Measurements from ENCODE around the gene UBE3B.
A peak's percentile ranks its signal among the peaks of the same experiment; 100 is the strongest.

UBE3B gene

DNA sequence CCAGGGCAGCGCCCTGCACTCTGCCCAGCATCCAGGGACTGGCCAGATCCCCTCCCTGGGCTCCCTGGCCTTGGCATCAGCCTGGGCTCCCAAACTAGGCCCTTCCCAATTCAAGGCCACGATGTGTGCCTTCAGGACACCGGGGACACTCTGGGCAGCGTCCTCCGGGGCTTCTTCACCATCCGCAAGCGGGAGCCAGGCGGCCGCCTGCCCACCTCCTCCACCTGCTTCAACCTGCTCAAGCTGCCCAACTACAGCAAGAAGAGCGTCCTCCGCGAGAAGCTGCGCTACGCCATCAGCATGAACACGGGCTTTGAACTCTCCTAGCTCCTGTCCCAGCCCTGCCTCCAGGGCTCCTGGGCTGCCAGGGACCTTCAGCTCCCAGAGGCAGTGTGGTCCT, 57.0 kb downstream of the UBE3B start:
- no peak for DNase-seq

DNA sequence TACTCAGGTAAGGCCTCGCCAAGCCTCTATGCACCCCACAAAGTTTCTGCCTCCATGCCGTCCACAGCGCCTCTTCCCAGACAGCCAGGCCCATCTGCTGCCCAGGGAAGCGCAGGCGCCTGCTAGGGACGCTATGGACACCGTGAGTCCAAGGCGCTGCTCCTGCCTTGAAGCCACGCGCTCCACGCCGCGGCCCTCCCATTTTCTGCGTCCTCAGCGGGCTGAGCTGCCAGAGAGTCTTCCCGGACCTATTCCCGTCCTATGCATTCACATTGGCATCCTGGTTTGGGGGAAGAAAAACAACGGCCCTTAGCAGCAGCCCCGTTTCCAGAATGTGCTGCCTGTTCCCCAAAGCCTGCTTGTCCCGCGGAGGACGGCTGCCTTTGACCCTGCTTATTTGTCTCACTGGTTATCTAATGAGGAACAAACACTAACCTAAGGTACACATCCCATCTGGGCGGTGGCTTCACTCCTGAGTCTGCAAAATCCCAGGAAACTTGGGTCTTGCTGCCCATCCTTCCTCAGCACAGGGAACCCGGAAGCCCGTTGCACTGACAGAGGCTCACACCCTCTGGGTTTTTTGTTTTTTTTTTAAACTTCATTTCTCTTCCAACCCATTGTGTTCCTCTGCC, 57.9 kb downstream of the UBE3B start:
- DNase-seq, result no peak

DNA sequence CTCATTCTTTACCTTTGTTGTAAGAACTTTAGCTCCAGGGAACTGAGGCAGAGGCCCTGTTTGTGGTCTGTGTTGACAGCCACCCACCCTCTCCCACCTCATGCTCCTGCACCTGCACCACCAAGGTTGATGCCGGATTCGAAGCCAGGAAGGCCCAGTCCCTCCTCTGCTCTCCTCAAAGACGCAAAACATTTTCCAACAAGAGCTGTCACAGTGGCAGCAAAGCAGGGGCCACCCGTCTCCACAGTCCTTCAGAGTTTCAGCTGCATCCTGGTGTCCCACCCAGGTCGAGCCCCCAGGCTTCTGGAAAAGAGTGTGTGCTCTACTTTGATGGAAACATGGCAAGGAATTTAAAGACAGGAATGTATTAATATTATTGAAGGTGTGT, 58.4 kb downstream of the UBE3B start:
- no peak for DNase-seq

DNA sequence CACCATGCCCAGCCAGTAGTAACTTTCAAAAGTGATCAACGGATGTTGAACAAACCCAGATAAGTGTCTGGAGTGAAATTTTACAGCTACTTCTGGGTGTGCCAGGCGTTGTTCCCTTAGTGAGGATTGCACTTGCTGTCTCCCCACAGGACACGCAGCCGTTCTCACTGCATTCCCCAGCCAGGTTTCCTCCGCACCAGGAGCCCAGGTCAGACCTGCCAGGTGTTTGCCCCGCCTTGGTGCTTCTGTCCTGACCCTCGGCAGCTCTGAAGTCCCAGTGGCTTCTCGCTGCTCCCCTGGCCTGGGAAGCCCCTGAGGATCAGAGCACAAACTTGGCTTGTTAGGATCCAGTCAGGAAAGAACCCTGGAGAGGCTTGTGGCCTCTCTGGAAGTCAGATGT, 59.7 kb downstream of the UBE3B start:
- no peak for DNase-seq

DNA sequence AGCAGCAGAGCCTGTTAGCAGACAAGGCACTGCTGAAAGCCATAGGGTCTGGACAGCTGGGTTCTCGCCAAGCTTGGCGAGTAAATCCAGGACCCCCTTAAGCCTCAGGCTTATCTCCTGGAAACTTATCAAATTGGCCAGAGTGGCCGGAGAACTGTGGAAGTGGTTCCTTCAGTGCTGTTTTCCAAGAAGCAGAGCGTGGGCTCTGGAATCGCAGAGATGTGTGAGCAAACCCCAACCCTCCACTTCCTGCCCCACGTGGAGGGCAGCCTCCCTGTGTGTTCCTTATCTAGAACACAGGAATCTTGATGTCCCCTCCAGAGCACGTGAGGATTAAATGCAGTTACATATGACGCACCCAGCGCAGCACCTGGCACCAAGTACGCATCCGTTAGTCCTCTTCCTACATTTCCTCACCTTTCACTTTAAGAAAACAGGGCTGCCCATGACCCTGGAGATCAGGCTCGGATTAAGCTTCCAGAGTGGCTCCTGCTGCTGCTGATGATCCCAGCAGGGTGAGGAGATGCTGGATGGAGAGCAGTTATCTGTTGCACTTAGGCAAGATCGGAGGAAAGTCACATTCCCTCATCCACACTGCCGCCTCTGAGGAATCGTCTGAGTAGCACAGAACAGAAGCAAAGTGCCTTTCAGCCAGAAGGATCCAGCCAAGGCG, 60.9 kb downstream of the UBE3B start:
- no peak for DNase-seq

DNA sequence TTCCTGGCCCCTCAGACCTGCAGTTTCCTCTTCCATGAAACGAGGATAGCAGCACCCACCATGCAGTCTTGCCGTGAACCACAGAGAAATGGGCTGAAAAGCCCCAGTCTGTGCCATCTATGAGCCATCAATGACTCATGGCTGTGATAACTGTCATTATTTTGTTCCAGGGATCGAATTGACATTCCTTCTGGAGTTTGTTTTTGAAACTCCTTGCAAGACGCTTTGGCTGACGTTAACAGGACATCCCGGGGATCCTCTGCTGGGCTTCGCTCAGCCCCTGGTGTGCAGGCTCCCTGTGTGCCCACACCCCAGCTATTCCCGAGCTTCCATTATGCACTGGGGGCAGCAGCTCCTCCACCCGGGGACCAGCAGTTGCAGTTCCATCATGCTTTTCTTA, 62.1 kb downstream of the UBE3B start:
- no peak for DNase-seq

DNA sequence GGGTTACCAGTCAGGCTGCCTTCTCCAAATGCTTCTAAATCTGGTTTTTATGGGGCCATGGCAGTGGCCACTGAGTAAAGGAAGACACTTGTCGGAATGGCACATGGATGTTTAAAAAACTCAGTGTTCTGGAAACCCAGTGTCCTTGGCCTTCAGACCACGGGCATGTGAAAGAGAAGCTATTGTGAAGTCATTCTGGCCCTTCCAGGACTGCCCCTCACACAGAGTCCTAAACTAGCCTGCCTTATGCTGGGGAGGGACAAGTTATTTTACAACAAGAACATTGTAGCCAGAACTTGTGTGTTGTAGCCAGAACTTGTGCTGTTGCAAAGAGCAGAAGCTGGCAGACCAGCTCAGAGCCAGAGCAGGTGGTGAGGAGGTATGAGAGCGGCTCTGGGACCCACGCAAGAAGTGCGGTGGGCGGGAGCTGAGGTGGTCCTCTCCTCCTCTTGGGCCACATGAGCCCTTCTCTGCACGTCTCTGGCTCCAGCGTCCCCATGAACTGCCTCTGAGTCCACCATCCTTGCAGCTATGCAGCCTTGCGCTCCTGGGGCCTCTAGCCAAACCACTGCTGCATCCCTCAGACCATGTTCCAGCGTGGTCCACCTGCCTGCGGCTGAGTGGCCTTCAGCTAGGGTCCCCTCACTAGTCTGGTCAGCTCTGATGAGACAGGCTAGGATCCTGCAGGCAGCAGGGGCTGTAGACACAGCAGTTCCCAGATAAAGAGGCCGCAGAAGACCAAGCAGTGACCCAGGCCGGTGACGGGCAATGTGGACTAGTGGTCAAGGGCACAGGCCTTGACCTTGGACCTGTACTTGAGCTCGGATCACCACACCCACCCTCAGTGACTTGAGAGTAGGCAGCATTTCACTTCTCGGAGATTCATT, 63.3 kb downstream of the UBE3B start:
- DNase-seq, result no peak

DNA sequence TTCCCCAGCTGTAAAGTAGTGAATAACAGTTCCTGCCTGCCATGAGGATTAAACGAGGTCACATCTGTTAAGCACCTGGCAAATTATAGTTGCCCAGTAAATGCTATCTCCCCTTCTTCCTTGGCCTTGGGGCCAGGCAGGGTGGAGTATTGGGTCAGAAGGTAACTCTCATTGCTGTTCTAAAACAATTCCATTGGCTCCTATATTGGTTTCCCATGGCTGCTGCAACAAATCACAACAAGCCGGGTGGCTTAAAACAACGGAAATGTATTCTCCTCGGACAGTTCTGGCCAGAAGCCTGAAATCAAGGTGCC, 63.9 kb downstream of the UBE3B start:
- DNase-seq, result no peak

DNA sequence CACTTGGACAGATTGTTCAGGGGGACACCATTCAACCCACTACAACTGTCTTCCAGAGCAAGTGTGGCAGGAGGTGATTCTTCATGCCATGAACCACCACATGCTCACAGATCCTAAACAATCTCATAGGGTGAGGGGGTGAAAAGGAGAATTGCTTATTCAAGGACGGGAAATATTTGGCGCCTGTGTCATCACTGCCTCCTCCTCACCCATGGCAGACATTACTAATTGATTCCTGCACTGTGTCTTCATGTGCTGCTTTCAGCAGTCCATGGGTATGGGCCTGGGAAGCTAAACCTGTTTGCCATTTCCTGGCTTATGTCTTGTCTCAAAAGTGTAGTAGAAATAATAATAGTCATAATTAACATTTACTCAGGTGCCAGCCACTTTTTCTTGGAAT, 64.6 kb downstream of the UBE3B start:
- peak; percentile 34 for DNase-seq

DNA sequence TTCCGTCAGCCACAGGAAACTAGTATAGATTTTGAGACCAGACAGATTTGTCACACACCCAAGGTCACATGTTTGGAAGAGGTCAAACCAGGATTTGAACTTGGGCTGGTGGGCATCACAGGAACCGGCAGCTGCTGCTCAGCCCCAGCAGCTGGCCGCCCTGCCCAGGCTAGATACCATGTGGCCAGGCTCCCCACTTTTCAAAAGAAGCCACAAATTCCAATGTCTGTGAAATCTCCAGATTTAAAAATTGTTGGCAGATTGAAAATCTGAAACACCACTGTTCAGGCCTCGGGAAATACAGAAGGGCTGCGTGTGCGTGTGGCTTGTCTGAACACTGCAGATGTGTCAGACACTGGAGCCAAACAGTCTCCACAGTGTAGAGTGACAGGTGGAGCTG, 65.4 kb downstream of the UBE3B start:
- no peak for DNase-seq

DNA sequence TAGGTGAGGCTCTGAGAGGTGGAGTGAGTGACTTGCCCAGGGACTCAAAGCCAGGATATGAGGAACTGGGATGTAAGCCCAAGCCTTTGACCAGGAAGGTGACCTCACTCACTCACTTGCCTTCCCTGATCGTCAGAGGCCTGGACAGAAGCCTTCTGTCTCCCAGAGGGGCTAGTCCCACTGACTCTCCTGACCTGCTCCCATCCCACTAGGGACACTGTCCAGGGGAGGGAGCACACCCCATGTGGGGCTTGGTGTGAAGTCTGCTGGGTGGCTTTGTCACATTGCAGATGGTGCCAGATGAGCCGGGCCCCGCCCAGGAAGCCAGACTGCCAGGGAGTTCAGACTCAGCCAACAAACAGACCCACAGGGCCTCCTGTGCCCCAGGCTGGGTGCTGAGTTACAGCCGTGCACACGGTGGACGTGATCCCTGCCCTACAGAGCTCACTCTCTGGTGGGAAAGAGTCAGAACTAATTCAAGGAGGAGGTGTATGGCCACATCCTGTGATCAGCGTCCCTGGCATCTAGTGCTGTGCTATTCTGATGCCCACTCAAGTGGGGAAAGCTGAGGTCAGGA, 67.6 kb downstream of the UBE3B start:
- peak; percentile 24 for DNase-seq

DNA sequence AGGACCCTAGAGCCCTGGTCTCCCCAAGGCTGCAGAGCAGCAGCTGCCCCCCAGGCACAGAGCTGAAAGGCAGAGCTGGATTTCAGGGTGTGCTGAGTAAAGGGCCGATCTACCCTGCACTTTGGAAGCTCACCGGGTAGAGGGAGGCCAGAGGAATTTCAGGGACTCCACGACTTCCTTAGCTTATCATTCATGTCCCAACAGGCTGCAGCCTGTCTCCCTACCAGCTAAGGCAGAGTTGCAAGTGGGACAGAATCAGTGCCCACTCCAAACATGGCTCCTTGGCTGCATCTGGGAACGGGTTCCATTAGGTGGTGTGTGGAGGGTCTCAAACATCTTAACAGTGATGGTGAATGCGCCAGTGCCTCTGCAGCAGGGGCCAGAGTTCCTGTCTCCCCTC, 68.4 kb downstream of the UBE3B start:
- no peak for DNase-seq

DNA sequence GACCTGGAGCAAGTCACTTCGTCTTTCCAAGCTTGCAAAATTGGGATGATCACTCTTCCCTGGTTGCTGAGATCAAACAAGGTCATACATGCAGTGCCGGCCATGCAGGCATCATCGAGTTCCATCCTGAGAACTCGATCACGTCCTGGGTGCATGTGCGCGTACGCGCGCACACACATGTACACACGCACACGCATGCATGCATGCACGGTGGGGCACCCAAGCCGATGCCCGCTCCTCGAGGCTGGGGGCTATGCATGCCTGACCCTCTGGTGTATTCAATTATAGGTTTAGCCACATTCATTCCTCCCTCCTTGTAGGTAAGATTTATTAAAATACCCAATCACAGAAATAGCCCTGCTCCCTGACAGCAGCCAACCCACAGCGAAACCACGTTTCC, 69.9 kb downstream of the UBE3B start:
- no peak for DNase-seq

DNA sequence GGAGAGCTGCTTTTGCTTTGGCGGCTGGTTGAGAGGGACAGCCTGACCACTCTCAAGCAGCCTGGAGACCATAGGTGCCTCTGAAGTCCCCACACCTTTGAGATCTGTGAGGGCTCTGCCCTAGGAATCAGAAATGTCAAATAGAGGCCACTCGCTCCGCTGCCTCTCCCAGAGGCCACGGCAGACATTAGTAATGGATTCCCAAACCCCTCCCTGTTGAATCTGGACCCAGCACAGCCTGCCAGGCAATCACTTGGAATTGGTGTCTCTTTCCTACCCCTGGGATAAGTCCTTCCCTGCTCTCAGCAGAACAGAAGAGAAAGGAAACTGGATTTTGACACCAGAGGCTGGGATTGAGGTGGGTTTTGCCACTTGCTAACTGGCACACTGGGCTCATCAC, 70.8 kb downstream of the UBE3B start:
- no peak for DNase-seq

DNA sequence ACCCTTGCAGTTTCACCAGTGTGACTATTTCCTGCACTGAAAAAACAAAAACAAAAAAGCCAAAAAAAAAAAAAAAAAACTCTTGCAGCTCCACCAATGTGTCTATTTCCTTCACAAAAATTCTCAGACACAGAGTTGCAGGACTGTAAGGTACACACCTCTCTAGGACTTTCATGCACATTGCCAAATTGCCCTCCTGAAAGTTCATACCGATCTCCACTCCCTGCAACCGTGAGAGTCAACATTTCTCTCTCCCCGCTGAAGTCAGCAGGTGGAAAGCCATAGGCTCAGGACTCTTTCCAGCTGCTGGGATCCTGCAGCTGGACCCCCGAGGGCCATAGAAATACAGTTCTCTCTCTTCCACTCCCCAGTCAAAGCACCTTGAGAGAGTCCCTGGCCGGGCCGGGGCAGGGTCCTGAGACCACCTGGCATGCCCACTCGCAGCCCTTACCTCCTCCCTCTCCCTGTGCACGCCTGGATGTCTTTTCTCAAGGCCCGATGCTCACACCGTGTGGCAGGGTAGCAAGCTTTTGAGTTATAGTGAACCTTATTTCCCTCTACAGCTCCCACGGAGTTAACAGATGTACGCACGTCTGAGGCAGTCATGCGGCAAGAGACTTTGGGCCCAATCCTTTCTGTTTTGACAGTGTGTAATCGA, 72.3 kb downstream of the UBE3B start:
- no peak for DNase-seq

DNA sequence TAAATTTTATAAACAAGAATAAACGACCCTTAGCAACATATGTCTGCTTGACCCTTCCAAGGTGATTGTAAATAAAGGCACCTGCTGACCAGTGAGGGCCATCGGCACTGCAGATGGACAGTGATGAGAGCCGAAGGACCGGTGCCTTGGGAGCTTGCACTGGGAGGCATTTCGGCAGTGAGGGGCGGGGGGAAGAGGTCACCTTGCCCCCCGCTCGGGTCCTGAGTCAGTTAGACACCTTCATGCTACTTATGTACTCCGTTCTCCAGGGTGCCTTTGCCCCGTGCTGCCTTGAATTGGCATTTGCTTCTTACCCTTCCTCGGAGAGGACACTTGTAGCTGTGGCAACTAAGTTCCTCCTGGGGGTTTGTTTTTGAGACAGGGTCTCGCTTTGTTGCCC, 72.8 kb downstream of the UBE3B start:
- no peak for DNase-seq

DNA sequence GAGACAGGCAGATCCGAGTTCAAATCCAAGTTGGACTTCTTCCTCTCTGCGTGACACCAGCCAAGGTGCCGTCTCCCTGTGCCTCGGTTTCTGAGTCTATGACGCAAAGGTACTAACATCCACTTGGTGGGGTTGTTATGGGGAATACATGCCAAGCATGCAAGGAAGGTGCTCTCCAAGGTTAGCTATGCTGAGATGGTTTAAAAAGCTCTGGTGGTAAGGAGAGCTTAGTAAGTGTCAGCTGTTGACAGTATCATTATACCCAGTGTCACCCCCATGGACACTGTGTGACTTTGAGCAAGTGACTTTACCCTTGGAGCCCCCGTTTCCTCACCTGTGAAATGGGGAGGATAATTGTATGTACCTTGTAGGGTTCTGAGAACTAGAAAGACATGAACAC, 73.7 kb downstream of the UBE3B start:
- no peak for DNase-seq

DNA sequence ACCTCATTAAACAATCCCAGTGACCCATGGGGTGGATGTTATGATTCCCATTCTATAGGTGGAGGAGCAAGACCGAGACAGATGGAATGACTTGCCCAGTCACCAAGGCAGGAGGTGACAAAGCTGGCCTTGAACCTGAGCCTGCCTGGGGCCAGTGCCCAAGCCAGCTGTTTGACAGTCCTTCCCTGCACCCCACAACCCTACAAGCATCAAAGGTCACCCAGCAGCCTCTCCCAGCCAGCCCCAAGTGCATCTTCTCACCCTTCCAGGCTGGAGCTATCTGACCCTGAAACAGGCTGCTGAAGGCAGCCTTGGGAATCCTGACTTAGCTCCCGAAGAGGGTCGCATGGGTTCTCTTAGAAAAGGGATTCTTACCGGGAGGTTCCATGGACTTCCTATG, 75.5 kb downstream of the UBE3B start:
- no peak for DNase-seq

DNA sequence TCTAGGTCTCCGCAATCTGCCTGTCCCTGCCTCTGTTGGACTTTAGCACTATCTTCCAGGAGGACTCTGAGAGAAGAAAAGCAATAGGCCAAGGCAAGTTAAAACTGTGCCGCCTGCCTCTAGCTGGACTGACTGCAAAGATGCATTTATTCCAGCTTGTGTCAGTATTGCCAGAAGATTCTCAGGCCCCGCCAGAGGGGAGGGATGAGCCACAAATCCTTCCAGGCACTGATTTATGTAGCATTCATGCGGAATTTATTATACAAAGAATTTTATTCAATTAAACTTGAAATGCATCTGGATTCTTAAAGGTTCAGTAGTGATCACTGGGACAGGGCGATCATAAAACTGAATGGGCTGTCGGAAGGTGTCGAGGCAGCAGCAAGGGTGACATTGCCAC, 76.0 kb downstream of the UBE3B start:
- no peak for DNase-seq

DNA sequence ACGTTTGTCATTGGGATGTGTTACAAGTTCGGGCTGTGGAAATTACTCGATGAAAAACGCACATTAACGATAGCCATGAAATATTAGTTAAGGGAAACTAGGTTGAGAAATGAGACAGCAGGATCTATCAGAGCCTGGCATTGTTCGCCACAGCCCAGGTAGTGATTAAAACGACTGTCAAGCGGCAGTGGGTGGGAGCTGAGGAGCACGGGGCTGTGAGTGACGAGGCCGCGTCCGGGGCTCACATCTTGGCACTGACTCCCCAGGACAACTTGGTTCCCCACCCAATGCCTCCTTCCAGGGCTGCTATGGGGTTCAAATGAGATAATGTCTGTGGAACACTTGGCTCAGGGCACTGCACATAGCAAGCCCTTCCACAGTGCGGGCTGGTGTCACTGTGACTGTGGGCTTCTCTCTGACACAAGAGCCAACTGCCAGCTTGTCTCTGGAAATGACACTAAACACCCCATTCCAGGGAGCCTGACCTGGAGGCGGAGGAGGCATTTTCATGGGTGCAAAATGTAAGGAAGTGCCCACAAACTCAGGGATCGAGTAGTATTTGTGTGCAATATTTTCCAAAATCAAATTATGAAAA, 76.6 kb downstream of the UBE3B start:
- DNase-seq, result no peak

DNA sequence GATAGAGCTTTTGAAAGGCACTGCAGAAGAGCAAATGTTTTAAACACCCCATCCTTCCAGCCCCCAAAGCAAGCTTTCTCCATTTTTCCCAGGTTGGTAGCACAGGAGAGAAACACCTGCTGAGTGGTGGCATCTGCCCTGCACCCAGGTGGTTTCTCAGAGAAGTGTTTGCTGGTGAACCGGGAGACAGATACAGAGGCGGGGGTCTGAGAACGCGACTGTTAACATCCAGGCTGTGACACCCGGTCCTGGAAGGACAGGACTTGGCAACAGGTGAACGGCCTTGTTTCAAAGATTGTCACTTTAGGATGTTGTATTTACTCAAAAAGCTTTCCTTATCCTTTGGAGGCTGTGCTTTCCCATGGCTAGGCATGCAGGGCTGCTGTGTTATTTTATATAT, 77.3 kb downstream of the UBE3B start:
- DNase-seq, result no peak

DNA sequence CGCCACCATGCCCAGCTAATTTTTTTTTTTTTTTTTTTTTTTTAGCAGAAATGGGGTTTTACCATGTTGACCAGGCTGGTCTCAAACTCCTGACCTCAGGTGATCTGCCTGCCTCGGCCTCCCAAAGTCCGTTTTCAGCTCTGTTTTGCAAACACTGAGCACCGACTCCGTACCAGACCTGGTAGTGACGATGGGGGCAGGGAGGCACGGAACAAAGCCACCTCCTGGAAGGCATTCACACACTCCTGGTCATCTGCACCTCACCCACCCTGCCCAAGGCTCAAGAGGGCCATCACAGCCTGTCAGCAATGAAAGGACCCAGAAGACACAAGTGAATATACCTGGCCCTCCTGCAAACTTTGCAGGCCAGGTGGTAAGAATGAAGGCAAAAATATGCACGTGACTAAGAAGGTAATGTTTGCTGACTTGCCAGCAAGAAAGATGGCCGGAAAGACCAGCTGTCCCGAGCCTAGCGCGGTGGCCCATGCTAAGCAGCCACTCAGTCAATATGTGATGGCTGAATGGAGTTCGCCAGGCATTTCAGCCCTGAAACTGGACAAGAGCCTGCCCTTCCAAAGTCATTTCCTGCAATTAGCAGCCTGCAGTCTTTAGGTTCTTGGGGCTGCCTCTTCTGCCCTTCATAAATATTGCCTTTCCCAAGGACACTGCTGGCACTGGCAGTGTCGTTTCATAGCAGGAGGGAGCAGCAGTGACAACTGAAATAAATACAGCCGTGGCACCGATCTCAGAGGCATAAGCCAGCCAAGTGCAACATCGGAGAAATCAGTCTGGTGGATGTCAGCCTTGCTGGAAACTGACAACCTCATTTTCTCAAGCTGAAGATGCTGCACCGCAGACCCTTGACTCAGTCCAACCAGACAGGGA, 78.2 kb downstream of the UBE3B start:
- no peak for DNase-seq

Measured in kidney glomerular epithelial cell (primary cell).